GM13977 (cell line): ENCODE results near the gene PINLYP.

Experiments
- DNase-seq: peaks from one replicate; pipeline ENCODE4 v3.0.0; 2012; ENCODE audit warnings: low spot score
- in situ Hi-C: fragments of 300-500 bp; cut with MboI; formaldehyde crosslinking; loops from one replicate; pipeline ENCODE4 v1.12.0; 2022; ENCODE audit warnings: low sequenced_read_pairs, low pct_unique_long_range_greater_than_20kb, mixed read lengths, inconsistent platforms; ENCODE audit not compliant: unreplicated experiment
- TF ChIP-seq, protein P1 (sequence below): IDR thresholded peaks from 2 replicates; pipeline ENCODE4 v1.5.1; 2012; ENCODE audit warnings: mild to moderate bottlenecking, control low read depth; ENCODE audit not compliant: insufficient read depth; ENCODE audit errors: extremely low read depth, missing control alignments

Gene PINLYP

DNA sequence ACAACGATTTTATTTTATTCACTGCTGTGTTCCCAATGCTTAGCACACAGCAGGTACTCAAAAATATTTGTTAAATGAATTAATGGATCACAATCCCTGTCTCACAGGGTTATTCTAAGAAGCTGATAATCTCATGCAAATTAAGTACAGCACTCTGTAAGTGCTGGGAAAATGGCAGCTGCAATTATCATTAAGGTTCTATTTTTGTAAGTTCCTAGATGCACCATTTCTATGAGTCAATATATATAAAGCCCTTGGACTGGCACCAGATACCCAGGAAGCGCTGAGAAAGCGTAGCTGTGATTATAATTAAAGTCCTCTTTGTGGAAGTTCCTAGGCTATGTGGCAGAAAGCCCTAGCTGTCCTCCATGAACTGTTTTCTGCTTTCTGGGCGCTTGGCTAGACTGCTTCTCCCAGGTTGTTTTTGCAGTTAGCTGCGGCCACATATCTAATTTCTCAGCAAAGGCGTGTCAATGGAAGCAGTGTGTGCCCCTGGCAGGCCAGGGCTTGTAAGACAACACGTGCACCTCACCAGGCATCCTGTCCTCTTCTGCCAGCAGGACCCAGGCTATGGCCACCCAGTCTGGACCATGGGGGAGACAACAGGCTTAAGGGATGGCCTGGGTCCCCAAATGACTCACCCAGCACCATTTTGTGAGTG, 31.1 kb downstream of the PINLYP start:
- TF ChIP-seq, protein P1, sequence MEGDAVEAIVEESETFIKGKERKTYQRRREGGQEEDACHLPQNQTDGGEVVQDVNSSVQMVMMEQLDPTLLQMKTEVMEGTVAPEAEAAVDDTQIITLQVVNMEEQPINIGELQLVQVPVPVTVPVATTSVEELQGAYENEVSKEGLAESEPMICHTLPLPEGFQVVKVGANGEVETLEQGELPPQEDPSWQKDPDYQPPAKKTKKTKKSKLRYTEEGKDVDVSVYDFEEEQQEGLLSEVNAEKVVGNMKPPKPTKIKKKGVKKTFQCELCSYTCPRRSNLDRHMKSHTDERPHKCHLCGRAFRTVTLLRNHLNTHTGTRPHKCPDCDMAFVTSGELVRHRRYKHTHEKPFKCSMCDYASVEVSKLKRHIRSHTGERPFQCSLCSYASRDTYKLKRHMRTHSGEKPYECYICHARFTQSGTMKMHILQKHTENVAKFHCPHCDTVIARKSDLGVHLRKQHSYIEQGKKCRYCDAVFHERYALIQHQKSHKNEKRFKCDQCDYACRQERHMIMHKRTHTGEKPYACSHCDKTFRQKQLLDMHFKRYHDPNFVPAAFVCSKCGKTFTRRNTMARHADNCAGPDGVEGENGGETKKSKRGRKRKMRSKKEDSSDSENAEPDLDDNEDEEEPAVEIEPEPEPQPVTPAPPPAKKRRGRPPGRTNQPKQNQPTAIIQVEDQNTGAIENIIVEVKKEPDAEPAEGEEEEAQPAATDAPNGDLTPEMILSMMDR = no peak
- in situ Hi-C loops = no loop called here
- no peak for DNase-seq

GRCh38 chr19:43607238-43608205, 31.9 kb downstream of the PINLYP start:
- in situ Hi-C loops = no loop called here
- no peak for DNase-seq

GRCh38 chr19:43609872-43610271, 34.3 kb downstream of the PINLYP start:
- DNase-seq = no peak
- in situ Hi-C loops = no loop called here
- TF ChIP-seq, protein P1 = no peak

More at GRCh38 chr19:43607238-43608205, 31.9 kb downstream of the PINLYP start:
- TF ChIP-seq, protein P1 = no peak

DNA sequence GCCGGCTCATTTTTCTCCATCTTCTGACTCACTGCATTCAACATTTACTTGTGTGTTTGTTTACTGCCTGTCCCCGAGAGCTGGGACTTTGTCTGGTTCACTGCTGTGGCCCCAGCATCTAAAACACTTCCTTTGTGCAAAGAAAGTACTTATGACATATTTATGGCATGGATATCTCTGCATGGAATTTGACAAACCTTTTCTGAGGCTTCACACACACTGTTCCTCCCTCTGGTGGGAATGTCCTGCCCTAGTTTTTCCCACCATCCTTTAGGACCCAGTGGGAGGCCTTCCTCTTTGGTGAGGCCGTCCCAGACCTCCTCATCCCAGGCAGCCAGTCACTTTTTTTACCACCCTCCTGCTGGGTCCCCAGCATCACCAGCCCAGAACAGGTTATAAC, 34.9 kb downstream of the PINLYP start:
- no peak for DNase-seq
- in situ Hi-C loops = no loop called here
- TF ChIP-seq, protein P1 = no peak

DNA sequence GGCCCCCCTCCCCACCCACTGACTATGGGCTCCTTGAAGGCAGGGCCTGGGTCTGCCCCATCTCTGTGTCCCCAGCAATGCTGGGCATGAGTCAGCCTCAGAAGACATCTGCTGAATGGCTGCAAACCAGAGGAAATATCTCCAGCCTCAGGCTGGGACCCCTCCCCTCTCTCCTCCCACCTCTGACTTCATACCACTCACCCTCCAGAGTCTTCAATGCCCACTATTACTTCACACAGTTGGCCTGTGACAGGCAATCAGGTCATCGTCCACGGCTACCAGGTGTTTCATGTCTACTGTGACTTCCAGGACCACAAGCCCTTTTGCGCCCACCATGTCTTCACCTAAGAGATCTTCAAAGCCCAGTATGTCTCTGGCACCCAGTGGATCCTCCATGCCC, 36.2 kb downstream of the PINLYP start, which contains the start of gene SRRM5:
SRRM5 (plus strand) TSS at position 301 of the 400 bp plus-strand sequence; CDS start at position 335, 34 bp downstream.
- in situ Hi-C loops = no loop called here
- TF ChIP-seq, protein P1 = no peak
- no peak for DNase-seq

- in situ Hi-C loops = no loop called here
- TF ChIP-seq, protein P1 = no peak
- no peak for DNase-seq
Observed at GRCh38 chr19:43612374-43612773, 36.8 kb downstream of the PINLYP start.
